Measurements from ENCODE around the gene HCRTR2. TPM values are rescaled to one million over a fixed set of nuclear protein-coding genes. Genes with fewer than 3 reads are reported as not detected.
"Not testable (repeated sequence)": the region's sequence is repeated elsewhere in the genome, so short reads cannot be mapped to it uniquely, and the experiment has no call there.

The HCRTR2 gene
- not detected for polyA plus RNA-seq (2013, experiment 1 of 2; ENCODE audit: insufficient read length)
- polyA plus RNA-seq (2013, experiment 2 of 2; ENCODE audit: insufficient read length), result not detected

DNA sequence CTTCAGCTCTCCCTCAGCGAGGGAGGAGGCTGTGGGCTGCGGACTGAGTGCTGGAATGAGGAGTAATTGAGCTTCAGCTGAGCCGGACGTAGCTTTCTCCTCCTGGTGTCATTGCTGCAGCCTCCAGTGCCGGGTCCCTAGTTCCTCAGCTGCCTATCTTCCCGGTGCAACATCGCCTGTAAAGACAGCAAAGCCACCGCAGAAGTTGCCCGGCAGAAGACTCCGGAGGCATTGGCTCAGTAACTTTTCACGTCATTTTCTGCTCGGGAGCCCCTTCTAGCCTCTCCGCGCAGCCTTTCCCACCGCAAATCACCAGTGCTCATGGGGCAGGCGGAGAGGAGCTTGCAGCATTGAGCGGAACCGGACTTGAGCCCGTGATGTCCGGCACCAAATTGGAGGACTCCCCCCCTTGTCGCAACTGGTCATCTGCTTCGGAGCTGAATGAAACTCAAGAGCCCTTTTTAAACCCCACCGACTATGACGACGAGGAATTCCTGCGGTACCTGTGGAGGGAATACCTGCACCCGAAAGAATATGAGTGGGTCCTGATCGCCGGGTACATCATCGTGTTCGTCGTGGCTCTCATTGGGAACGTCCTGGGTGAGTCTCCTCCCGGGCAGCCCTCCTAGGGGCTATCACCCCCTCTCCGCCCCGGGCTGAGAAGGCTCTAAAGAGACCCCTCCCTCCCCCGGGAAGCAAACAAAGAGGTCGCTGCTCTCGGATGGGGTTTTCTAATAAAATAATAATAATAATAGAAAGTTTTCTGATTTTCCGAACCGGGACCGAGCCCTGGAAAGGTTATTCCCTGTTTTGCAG is at the start of gene HCRTR2:
HCRTR2 (plus strand) TSS at position 305 of the 816 bp plus-strand sequence; CDS start at position 378, 73 bp downstream.
- DNase-seq, result peak; percentile 13

DNA sequence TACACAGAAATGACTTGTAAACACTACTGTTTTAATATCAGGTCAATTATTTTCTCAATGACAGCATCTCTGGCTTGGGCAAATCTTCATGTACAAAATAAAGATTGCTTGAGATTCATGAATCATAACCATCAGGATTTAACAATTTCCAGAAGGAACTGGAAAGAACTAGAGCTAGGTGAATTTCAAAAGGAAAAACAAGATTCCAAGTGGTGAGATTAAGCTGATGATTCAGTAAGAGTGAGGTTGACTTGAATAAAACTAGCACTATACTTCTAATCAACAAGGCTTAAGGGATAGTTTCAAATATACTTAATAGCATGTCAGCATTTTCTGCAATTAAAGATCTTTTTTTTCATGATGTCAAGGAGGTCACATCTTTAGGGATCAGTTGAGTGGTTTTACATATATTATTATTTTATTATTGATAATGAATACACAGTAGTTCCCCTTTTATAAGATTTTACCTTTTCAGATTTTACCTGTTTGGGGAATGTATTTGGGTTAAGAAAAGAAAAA is 43.5 kb upstream of the HCRTR2 start:
- no peak for DNase-seq

DNA sequence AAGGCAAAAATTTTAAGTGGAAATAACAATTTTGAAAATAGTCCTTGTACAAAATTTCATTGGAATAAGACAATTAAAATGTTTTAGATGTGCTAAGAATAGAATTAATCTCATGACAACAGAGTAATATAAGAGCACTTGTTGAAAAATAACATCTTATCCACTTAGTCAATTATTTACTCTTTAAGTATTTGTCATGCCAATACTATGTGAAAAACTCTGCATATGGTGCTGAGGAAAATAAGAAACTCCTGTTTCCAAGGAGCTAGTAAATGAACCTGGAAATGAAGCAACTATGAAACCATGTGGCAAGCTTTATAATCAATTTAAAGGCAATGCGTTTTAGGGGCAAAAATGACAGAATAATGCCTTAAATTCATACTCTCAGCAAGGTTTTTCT is 42.7 kb upstream of the HCRTR2 start:
- DNase-seq, result peak; percentile 38

DNA sequence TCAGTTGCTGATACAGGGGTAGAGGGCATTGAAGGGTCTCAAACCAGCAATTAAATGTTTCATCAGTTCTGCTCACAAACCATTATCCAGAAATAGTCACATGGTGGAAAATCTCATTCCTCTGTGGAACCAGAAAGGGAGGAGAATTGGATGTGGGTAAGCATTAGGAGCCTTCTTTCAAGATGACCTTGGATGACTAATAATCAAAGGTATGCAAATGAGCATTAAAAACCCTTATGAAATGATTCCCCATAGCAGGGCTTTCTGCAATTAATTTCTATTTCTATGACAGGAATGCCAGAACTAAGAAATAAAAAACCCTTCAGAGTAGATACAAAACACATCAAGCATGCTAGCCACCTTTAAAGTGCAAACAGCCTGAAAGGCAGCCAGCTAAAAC is 37.4 kb upstream of the HCRTR2 start:
- DNase-seq, result peak; percentile 49

DNA sequence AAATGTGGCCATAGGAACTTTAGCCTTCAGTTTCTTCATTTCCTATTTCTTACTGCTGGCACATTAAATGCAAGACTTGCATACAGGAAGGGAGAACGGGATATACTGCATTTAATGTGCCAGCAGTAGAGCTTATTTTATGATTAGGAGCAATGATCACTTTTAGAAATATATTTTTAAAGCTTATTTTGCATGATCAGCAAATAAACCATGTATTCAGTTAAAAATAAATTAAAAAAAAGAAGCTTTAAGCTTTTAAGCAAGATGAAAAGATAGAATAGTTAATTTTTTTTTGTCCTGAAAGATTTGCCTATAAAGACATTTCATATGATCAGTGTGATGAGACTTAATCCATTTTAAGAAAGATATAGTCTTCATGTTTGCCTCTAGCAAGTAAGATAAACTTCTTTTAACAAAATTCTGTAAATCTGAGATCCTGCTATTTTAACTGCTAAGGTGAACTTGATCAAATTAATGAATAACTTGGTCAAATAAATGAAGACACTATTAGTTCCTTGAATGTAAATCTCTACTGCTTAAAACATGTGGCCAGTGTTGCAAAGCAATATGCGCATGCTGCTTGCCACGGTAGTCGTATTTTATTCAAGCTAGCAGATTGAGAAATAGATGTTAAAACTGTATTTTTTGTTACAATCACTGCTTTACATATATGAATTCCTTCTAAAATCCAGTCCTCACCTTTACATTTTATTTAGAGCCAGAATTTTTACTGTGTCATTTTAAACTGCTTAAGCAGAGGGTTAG is 36.2 kb upstream of the HCRTR2 start:
- DNase-seq, result no peak

DNA sequence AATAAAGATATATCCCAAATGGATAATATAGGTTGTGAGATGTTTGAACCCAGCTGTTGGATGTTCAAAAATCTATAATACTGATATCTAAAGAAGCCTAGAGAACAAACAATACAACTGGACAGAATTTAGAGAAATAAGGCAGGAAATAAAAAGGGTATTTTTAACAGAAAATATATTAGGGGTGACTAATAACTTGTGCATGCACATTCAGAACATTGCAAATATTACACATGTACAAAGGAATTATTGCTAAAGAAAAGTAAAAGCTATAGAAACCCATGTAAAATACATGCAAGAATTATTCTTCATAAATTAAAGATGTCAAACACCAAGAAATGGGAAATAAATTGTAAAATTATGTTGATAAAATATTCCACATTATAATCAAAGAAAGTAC is 32.7 kb upstream of the HCRTR2 start:
- peak; percentile 45 for DNase-seq

DNA sequence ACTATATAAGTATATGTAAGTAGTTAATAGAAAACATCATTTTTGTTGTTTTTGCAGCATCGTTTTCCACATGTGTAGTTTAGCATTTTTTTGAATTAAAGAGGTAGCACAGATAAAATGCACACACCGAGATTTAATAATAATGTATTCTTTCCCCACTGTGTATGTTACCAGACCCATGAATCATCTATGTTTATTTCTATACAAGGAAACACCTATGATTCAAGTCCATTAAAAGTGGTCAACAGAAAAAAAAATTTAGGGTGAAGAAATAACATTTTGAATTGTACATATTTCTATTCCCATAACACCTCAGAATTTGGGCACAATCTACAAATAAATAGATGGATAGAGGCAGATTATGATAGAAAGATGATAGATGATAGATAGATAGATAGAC is 31.7 kb upstream of the HCRTR2 start:
- DNase-seq, result no peak

DNA sequence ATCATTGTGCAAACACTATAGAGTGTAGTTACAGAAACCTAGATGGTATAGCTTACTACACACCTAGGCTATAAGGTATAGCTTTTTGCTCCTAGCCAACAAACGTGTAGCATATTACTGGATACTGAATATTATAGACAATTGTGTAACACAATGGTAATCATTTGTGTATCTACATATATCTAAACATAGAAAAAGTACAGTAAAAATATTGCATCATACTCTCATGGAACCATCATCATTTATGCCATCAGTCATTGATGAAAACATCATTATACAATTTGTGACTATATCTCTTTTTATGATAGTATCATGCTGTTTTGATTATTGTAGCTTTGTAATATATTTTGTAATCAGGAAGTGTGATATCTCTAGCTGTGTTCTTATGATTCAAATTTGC is 21.0 kb upstream of the HCRTR2 start:
- no peak for DNase-seq

DNA sequence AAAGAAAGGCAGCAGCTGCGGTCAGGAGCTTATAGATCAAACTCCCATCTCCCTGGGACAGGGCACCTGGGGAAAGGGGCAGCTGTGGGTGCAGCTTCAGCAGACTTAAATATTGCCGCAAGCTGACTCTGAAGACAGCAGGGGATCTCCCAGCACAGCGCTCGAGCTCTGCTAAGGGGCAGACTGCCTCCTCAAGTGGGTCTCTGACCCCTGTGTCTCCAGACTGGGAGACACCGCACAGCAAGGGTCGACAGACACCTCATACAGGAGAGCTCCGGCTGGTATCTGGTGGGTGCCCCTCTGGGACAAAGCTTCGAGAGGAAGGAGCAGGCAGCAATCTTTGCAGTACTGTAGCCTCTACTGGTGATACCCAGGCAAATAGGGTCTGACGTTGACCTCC is 15.5 kb upstream of the HCRTR2 start:
- DNase-seq, result not testable (repeated sequence)

DNA sequence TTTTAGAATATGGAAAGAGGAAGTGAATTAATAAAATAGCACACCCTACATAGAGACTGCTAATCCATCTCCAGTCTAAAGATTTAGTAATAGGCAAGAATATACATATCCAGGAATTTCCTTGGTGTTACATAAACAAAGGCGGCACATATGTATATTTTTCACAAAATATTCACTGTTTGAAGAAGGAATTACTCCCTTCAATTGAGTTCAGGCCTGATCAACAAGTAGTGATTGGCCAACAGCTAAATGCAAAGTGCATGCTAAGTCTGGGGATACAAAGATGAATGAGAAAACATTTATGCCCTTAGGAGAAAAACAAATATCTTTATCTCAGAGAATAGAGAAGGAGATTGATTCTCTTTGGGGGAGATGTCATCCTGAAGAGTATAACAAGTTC is 6.5 kb upstream of the HCRTR2 start:
- DNase-seq, result no peak

DNA sequence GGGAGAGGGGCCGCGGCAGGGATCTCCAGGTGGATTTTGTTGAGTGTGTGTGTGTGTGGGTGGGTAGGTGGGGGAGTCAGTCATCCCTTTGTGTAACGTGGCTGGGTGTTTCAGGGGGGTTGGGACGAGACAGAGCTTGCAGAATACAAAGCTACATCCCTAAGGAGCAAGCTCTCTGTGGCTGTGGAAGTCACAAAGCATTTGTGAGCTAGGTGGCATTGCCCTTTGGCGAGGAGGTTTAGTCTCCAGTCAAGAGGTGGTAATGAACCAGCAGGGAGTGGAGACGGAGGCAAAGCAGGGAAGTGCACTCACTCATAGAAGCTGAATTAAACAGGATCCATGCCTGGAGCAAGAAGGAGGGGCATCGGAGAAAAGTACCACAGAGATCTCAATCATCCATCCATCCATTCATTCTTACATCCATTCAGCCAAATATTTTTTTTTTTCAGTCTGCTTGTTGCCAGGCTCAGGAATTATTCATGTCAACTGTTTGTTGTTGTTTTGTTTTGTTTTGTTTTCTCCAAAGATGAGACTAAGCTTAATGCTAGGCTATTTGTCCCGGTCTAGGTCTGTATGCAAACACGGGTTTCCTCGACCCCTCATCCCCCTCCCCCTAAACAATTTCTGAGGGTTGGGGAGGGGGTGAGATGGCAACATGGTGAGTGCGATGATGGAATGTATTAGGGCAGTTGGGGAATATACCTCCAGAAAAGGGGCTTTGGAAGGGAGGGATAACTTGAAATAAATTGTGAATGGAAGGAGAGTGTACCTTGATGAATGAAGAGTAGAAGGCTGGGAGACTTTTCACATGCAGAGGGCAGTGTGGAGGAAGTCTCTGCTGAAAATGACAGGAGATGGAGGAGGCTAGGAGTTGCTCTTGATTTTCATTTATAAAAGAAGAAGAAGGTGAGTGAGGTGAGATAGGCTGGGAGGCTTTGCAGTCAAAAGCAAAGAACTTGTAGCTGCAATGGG is 1.0 kb downstream of the HCRTR2 start:
- DNase-seq, result no peak

DNA sequence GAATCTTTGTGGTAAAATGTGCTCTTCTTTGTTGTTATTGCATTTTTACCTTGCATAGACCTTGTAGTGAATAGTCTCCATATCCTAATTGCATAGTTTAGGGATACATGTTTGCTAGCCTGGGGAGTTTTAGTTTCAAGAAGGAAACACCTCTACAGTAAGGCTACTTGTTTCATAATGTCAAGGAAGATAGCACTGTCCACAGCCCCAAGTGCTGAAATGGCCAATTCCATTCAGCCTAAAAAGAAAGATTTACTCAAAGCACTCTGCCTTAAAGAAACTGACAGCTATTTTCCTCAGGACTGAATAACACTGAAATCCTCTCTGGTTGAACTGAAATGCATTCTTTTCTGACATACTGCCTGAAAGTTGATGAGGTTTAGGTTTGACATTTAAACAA is 2.6 kb downstream of the HCRTR2 start:
- peak; percentile 22 for DNase-seq

DNA sequence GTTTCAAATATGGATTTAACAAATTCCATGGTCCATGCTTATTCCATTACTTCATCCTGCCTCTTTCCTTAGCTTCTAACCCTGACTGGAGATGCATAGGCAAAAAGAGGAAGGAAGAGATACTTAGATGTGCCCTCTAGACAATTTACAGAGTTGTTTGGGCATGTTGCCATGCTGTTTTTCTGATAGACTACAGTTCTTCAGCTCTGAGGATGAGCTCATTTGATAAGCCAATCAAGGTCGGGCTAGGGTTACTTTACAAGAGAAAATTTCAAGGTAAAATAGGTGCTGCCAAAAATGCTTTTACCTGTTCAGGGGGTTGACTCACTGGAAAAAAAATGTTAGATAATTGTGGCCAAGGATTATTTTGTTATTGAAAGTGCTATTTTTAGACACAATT is 5.9 kb downstream of the HCRTR2 start:
- DNase-seq, result no peak

DNA sequence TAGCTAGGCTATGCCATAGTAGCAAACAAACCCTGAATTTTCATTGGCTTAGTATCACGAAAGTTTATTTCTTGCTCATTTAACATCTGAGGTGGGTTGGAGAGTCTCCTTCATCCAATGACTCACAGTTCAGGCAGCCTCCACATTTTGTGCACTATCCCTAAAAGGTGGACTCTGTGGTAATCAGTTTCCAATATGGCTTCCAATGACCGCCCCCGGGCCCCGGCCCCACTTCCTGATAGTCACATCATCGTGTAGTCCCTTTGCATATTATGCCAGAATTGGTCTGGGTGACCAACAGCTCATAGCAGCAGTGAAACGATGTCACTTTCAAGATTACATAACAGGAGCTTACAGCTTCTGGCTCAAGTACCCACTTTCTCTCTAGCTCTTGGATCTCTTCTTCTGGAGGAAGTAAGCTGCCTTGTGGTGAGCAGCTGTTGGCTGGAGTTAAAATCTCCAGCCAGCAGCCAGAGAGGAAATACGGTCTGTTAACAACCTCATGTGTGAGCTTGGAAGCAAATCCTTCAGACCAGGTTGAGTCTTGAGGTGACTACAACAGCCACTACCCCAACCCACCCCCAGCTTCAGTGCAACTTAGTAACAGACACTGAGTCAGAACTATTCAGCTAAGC is 7.8 kb downstream of the HCRTR2 start:
- no peak for DNase-seq

DNA sequence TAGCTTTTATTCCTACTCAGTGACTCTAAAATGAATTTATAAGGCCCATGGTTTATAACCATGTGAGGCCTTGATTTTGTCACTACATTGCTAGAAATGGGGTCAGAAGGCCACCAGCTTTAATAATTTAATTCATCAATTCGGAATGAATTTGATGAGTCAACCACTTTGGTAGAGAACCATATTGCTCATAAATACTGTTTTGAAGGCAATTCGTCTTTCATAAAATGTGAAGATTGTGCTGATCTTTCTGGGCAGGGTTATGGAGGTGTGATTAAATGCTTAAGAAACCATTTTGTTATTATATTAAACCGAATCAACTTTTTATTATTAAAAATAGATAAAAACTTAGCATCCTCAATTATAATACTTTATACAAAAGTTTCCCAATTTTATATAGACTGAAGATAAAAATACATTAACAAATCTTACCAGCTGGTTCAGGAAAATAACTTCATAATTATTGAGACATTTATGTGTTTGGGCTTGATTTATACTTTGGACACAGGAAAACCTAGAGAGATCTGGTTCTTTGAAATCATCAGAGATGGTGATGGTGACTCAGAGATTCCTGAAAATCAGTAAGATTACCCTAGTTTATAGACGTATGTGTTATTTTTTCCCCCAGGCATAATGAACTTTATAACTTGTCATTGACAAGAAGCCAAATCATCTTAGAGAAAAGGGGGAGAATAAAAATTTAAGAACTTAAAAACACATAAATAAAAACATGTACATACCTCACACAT is 10.6 kb downstream of the HCRTR2 start:
- DNase-seq, result no peak

DNA sequence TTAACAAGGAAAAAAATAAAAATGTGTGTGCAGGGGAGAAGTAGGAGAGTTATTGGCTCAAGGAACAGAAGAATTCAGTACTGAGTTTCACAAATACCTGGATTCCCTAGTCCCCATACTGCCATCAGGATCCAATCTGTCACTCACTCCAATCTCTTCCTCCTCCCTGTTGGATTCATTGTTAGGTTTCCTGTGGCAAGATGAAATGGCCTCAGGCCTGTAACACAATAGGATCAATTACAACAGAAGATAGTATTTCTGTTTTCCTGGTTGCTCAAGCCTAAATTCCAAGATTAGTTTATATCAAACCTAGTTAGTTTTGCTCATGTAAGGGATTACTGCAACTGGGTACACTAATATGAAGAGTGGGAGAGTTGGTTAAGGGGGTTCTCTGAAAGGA is 24.4 kb downstream of the HCRTR2 start:
- DNase-seq, result no peak

DNA sequence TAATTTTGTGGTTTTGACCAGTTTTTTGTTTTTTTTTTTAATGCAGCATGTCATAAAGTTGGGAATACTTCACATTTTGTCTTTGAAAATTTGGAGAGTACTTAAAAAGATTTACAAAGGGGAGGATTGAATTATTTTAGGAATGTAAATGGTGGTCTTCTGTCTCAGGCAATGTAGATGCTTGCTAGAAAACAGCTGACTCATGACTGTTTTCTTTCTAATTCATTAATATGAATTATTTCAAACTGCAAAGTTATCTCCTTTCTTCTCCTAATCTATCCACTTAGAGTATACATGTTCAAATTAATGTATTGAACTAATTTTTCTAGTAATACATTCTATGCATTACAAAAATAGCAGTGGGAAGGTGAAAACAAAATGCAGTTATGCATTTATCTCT is 24.9 kb downstream of the HCRTR2 start:
- no peak for DNase-seq

DNA sequence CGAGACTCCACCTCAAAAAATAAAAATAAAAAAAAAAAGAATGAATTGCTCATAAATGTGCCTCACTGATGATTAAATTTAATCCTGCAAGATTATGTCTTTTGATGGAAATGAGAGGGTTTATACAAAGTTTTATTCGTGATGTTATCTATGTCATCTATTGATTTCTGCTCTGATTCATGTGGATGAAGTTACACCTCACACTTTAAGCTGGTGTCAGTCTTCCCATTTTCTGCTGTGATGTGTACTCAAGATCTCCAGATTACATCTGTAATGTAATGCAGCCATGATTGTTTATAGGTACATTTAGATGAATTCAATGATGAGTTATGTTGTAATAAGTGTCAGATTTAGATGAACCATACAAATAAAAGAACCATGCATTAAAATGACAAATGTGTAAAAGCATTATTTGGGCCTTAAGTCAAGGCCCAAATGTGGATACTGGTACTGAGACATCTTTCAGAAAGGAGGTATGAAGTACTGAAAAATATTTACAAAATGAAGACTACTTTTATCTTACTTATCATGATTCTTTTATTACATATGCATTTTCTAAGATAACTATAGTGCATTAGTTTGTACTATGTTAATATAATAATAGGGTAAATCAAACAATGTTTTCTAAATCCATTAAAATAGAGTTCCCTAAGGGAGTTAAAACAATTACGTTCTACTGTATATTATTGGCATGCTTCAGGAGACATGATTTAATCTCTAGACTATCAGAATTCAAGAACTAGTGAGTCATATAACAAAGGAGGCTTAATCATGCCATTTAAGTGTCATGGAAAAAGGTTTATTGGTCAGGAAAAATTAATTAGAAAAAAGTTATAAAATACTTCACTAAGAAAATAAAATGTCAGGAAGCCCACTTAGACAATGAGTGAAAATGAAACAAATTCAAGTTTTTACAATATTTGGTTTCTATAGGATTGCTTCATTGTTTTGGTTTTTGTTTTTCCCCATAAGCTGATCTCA is 34.5 kb downstream of the HCRTR2 start:
- no peak for DNase-seq

DNA sequence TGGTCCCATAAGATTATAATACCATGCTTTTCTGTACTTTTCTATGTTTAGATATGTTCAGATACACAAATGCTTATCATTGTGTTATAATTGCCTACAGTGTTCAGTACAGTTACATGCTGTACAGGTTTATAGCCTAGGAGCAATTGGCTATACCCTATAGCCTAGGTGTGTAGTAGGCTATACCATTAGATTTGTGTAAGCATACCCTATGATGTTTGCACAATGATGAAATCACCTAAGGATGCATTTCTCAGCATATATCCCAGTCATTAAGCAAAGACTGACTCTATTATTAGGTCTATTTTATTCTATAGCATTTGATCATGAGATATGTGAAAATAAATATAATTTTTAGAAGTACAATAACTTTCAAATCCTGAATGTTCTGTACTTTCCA is 36.6 kb downstream of the HCRTR2 start:
- no peak for DNase-seq

DNA sequence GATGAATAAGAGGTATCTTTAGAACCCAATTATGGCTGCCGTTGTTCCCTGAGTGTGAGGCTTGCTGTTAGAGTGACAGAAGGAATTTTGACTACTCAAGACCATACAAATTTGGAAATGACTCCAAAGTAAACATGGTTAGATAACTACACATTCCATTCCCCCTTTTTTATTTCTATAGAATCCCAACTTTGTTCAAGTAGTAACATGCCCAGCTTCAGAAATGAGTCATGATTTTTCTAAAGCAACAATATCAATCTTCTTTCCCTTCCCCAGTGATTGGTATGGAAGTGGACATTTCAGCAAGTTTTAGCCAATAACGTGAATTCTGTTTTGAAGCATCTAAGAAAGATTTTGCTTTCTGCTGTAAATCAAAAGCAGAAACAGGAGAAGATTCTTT is 37.8 kb downstream of the HCRTR2 start:
- DNase-seq, result peak; percentile 80

All from fibroblast of skin of scalp (primary cell).